Cardiac atrium fibroblast (primary cell): ENCODE results near the gene KIF23. TPM values are rescaled to one million over a fixed set of nuclear protein-coding genes. Genes with fewer than 3 reads are reported as not detected.

Experiments used
- total RNA-seq: library from RNA; depleted of rRNA; stranded (reverse); fragments of >200 nt; gene quantifications from 2 replicates; pipeline ENCODE4 v1.2.3, GENCODE V29; 2015

Gene KIF23
- total RNA-seq = 4.9 and 9.9 TPM in 2 replicates

DNA sequence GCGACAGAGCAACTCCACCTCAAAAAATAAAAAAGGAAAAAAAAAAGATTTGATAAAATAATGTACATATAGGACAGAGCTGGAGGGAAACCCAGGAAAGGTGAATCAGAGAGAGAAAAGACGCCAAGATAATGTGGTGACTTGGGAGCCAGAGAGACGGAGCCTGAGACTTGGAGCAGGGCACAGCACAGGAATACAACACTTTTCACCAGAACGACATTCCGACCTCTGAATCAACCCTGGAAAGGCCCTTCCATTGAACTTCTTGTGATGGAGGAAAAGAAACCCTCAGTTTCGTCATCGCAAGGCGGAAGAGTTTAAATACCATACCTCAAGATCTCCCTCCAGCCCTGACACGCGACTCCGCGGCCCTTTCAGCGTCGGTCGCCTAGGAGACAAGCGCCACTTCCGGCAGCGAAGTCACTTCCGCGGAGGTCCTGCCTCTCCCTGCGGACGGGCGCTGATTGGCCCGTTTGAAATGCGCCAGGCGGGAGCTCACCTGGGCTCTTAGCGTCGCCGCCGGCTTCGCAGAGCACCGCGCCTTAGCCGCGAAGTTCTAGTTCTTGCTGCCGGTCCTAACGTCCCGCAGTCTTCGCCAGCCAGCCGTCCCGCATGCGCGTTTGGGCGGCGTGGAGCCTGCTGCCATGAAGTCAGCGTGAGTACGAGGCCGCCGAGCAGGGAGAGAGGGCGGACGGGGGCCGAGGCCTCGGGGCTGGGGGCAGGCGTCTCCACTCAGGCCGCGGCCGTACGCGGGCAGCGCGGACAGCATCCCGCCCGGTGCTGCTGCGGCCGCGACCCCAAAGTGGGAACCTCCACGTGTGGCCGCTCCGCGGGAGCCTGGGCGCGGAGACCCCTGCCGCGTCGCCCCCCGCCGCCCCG, at the start of gene KIF23:
KIF23 (plus strand) TSS at position 528 of the 879 bp plus-strand sequence; CDS start at position 645, 117 bp downstream.

DNA sequence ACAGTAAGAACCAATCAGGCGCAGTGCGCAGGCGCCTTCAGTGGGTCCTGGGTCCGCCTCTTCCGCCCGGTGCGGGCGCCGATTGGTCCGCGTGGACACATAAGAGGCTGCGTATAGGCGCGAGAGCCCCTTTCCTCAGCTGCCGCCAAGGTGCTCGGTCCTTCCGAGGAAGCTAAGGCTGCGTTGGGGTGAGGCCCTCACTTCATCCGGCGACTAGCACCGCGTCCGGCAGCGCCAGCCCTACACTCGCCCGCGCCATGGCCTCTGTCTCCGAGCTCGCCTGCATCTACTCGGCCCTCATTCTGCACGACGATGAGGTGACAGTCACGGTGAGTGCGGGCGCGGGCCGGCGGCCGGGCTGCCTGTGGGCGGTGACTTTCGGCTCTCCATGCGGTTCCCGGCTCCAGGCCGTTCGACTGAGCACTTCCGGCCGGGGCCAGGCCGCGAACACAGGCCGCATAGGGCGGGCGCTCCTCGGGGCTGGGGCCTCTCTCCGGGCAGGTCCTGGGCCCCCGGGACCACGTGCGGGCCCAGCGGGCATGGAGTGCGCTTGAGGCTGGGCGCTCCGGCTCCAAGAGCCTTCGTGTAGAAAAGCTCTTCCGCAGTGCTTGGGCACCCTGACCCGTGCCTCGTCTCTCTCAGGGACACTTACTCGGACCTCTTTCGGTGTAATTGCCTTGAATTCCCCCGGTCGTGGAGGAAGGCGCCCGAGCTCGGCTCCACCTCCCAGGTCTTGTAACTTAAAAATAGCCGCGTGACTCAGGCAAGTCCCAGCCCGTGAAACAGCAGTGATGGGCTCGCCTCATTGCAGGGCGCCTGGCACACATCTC, 38.8 kb downstream of the KIF23 start, which contains the start of gene RPLP1:
RPLP1 (plus strand) TSS at position 127 of the 830 bp plus-strand sequence; CDS start at position 258, 131 bp downstream.

Other genes starting within 250 kb of the KIF23 start
- 6.5 and 7.8 TPM in 2 replicates for gene PAQR5, start 115.4 kb upstream of the KIF23 start, total RNA-seq
- 548 and 552 TPM in 2 replicates for gene RPLP1, start 38.5 kb downstream of the KIF23 start, total RNA-seq